Muscle layer of colon (tissue), 2 donors: ENCODE data around the gene TET1.
"Not testable (repeated sequence)": the region's sequence is repeated elsewhere in the genome, so short reads cannot be mapped to it uniquely, and the experiment has no call there.

Source experiments
- H3K27ac ChIP-seq: one replicate; pipeline ENCODE4 v1.7.0; 2013; ENCODE audit warnings: low read depth, mild to moderate bottlenecking, low read length, moderate library complexity
- H3K27me3 ChIP-seq, 2 donors: one replicate each; pipeline ENCODE4 v1.7.0; 2013; ENCODE audit warnings: low read length in 2 of 2, mild to moderate bottlenecking in 2 of 2; ENCODE audit not compliant: insufficient read depth in 2 of 2, control insufficient read depth in 1 of 2
- H3K36me3 ChIP-seq: one replicate; pipeline ENCODE4 v1.7.0; 2013; ENCODE audit warnings: mild to moderate bottlenecking, low read length; ENCODE audit not compliant: insufficient read depth
- H3K4me1 ChIP-seq: one replicate; pipeline ENCODE4 v1.7.0; 2013; ENCODE audit warnings: mild to moderate bottlenecking, low read length; ENCODE audit not compliant: insufficient read depth
- H3K4me3 ChIP-seq, 2 donors: one replicate each; pipeline ENCODE4 v1.7.0; 2013; ENCODE audit warnings: low read length in 2 of 2, low read depth in 1 of 2, mild to moderate bottlenecking in 1 of 2, moderate library complexity in 1 of 2
- H3K9ac ChIP-seq: one replicate; pipeline ENCODE4 v1.7.0; 2013; ENCODE audit warnings: low read length
- H3K9me3 ChIP-seq: one replicate; pipeline ENCODE4 v1.7.0; 2013; ENCODE audit warnings: mild to moderate bottlenecking, low read length
- donor health status: abdominal sarcoma.
- donor health status: Adenocarcinoma of cecum.

Gene TET1

DNA sequence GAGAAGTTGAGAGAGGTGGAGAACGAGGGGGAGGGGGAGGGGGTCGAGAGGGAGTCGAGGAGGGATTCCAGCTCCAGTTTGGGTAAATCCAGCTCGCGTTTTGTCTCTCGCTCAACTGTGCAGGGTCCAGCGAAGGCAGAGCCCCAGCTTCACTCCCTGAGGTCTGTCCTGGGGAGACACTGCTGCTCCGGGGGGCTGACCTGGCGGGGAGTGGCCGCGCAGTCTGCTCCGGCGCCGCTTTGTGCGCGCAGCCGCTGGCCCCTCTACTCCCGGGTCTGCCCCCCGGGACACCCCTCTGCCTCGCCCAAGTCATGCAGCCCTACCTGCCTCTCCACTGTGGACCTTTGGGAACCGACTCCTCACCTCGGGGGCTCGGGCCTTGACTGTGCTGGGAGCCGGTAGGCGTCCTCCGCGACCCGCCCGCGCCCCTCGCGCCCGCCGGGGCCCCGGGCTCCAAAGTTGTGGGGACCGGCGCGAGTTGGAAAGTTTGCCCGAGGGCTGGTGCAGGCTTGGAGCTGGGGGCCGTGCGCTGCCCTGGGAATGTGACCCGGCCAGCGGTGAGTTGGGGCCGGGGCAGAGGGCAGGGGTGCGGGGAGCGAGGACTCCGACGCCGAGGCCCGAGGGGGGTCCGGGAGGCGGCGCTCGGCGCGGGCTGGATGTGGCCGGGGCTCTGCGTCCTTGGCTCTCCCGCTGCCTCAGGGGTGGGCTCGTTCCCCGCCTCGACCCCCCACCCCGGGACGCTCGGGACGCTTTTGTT lies at the start of gene TET1:
Gene TET1 (plus strand): TSS at position 152 of the 757 bp plus-strand sequence. CDS start 12,002 bp downstream, outside the sequence.
- H3K36me3 ChIP-seq: no peaks in the 10 kb centered on the region
- no peaks in the 10 kb centered on the region for H3K9me3 ChIP-seq
- H3K4me1 ChIP-seq: peaks cover 5% of the 10 kb centered on the region
- H3K27ac ChIP-seq: peak within 1 kb of the TSS; percentile 61
- peak within 1 kb of the TSS; percentile 84 to 89 for H3K4me3 ChIP-seq
- H3K27me3 ChIP-seq: peaks cover 0 to 10% of the 10 kb centered on the region in 2 donors
- H3K9ac ChIP-seq: no peak within 1 kb of the TSS

DNA sequence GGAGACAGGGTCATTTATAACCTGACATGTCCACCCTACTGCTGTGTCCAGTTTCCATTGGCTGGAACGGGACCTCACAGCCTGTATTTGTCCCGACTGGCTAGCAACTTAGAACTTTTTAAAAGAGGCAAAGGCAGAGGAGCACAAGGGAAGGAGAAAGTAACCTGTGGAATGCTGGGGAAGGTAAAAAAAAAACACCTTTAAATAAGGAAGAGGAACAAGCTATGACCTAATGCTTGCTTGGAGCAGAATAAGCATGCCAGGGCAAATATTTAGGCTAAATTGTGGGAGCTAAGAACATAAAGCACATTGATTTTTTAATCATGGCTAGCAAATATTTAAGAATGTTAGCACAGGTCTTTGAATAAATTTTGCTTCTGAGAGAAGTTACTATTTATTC lies 43.9 kb upstream of the TET1 start:
- not testable (repeated sequence) for H3K9ac ChIP-seq, H3K4me3 ChIP-seq, H3K9me3 ChIP-seq, H3K4me1 ChIP-seq, H3K27ac ChIP-seq, H3K27me3 ChIP-seq, H3K36me3 ChIP-seq

DNA sequence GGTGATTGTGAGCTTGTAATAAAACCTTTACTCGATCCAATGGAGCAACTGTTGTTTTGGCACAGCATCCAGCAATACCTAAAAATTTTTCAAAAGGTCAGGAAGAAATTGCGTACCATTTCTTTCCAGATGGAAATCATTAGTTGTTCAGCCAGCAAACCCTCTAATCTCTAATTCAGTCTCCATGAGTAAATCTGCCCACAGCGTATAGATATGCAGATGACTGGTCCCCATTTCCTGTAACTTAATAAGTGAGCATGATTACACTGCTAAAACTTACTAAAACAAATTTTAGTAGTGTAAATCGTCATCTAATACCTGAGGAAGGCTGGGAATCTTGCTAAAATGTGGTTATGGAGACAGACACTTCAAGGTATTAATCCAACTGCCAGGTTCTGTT lies 43.4 kb upstream of the TET1 start:
- no peak overlapping the region for H3K4me3 ChIP-seq
- H3K4me1 ChIP-seq: no peaks in the 10 kb centered on the region
- no peaks in the 10 kb centered on the region for H3K9me3 ChIP-seq
- H3K27me3 ChIP-seq: no peaks in the 10 kb centered on the region
- H3K27ac ChIP-seq: no peak overlapping the region
- H3K9ac ChIP-seq: no peak overlapping the region
- peaks cover 7% of the 10 kb centered on the region for H3K36me3 ChIP-seq

DNA sequence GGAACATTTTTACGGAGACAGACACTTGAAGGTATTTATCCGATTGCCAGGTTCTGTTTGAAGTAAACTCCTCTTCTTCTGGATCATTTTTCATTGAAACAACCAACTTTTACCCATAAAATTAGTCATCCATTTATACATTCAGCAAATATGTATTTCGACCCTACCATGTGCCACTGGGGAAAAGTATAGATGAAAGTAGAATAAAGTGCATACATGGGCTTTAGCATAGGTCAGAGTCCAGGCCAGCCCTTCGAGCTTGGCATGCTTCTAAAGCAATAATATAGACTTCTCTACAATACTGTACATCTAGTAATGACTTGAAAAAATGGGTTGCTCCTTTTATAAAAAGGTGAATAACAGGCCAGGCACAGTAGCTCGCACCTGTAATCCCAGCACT lies 42.9 kb upstream of the TET1 start:
- Histone ChIP-seq H3K36me3 (peaks cover 7% of the 10 kb centered on the region), H3K4me1 (no peaks in the 10 kb centered on the region), H3K4me3 (no peak overlapping the region), H3K9ac (no peak overlapping the region), H3K9me3 (no peaks in the 10 kb centered on the region), H3K27ac (no peak overlapping the region), H3K27me3 (no peaks in the 10 kb centered on the region)

DNA sequence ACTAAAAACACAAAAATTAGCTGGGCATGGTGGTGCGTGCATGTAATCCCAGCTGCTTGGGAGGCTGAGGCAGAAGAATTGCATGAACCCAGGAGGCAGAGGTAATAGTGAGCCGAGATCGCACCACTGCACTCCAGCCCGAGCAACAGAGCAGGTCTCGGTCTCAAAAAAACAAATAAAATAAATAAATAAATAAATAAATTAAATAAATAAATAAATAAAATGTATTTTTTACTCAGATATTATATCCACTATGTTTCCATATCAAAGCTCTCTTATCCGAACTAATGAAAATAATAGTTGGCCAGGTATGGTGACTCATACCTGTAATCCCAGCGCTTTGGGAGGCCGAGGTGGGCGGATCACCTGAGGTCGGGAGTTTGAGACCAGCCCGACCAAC lies 41.5 kb upstream of the TET1 start:
- not testable (repeated sequence) for H3K27me3 ChIP-seq, H3K9ac ChIP-seq, H3K4me3 ChIP-seq, H3K27ac ChIP-seq, H3K36me3 ChIP-seq, H3K9me3 ChIP-seq, H3K4me1 ChIP-seq

DNA sequence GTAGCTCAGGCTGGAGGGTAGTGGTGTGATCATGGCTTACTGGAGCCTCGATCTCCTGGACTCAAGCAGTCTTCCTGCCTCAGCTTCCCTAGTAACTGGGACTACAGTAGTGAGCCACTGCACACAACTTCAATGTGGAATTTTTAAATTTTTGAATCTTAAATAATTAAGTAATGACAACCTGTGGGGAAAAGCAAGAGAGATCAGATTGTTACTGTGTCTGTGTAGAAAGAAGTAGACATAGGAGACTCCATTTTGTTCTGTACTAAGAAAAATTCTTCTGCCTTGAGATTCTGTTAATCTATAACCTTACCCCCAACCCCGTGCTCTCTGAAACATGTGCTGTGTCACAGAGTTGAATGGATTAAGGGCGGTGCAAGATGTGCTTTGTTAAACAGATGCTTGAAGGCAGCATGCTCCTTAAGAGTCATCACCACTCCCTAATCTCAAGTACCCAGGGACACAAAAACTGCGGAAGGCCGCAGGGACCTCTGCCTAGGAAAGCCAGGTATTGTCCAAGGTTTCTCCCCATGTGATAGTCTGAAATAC lies 34.6 kb upstream of the TET1 start:
- not testable (repeated sequence) for H3K36me3 ChIP-seq, H3K4me1 ChIP-seq, H3K27ac ChIP-seq, H3K27me3 ChIP-seq, H3K9me3 ChIP-seq, H3K4me3 ChIP-seq, H3K9ac ChIP-seq

DNA sequence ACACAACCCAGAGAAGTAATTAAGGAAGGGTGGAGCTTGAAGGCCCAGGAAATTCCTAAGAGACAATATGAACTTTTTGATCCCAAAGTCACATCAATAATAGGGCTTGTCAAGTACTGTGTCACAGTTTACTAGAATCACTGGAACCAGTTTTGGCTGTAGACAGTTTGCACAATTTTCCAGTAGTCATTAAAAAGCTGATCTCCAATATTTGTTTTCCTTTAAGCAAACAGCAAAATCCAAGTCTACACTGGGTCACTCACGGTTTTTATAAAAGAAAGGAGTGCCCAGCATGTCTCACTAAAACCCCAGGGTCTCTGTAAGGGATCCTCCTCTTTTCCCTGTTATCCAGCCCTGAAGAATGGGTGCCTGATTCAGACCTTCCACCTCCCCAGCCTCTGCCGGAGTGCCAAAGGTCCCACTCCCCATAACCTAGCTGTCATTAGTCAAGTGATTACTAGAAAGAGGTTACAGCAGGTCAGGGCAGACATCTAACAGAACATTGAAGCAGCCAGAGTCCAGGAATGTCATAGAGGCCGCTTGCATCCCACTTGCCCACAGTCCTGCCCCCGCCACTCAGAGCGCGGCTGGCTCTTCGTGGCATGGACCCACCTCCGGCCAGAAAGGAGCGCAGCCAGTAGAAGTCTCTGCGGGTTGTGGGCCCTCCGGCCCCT lies 33.4 kb upstream of the TET1 start:
- peak overlapping the region; percentile 86 for H3K27ac ChIP-seq
- H3K4me1 ChIP-seq: no peaks in the 10 kb centered on the region
- H3K27me3 ChIP-seq: no peaks in the 10 kb centered on the region
- no peaks in the 10 kb centered on the region for H3K9me3 ChIP-seq
- H3K4me3 ChIP-seq: peak overlapping the region; percentile 78 to 86
- H3K9ac ChIP-seq: peak overlapping the region; percentile 89
- H3K36me3 ChIP-seq: no peaks in the 10 kb centered on the region

DNA sequence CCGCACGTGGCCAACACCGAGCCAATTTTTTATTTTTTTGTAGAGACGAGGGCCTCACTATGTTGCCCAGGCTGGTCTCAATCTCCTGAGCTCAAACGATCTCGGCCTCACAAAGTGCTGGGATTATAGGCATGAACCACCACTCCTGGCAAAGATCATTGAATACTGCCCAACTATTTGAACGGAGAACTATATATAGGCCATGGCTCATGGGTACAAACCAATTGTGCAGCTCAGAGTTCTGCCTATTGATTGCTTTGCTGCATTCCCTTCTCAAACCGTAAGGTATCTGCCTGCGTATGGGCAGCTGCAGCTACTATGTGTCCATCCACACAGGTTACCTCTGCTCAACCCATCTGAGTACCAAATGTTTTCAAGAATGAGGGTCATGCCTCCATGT lies 23.2 kb upstream of the TET1 start:
- Histone ChIP-seq H3K27me3 (no peaks in the 10 kb centered on the region), H3K36me3 (no peaks in the 10 kb centered on the region), H3K9ac (no peak overlapping the region), H3K4me3 (no peak overlapping the region), H3K9me3 (no peaks in the 10 kb centered on the region), H3K4me1 (no peaks in the 10 kb centered on the region), H3K27ac (no peak overlapping the region)

DNA sequence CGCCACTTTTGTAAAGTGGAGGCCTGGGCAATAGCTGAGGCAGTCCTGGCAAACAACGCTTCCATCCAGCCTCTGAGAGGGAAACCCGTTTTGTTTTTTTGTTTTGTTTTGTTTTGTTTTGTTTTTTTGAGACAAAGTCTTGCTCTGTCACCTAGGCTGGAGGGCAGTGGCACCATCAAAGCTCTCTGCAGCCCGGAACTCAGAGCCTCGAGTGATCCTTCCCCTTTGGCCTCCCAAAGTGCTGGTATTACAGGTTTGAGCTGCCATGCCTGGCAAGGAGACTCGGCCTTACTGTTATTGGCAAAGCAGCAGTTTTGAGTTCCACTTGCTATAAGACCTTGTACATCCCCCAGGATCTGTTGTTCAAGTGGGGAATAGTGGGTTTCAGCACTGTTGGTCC lies 22.3 kb upstream of the TET1 start:
- Histone ChIP-seq H3K4me3 (no peak overlapping the region), H3K27me3 (no peaks in the 10 kb centered on the region), H3K27ac (no peak overlapping the region), H3K4me1 (no peaks in the 10 kb centered on the region), H3K36me3 (no peaks in the 10 kb centered on the region), H3K9ac (no peak overlapping the region), H3K9me3 (no peaks in the 10 kb centered on the region)

DNA sequence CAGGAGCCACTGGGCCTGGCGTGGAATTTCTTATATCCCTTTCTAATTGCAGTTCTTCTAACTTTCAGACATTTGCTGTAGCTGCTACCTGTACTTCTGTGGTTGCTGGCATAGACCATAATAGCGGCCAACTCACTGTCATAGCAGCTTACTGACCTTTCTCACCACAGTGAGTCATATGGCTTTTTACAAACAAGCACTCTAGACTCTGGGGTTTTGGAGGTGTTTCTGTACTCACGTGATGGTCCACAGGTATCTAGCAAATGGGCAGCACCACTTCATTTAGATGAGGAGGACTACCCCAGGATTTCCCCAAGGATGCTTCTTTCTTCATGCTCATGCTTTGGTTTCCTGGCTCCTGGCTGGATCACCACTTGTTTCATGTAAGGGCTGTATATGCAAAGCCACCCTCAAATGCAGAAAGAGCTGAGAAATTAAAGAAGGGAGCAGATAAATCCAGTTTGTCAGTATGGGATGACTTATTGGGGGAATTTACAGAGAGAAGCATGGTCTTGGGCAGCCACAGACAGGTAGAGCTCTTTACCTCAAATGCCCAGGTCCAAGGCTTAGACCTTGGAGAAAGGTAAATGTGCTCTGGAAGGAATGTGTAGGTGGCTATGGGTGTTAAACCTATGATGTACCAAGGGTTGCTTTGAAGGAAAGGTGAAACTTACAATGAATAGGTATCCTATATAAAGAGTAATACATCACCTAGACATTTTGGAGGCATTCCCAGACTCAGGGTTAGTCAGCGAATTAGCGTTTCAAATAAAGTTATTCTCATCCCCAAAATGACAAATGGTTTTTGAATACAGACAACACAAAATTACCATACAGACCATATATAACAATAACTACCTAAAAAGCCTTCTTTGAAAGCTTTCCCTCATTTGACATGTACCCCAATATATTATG lies 16.9 kb upstream of the TET1 start:
- Histone ChIP-seq H3K27ac (no peak overlapping the region), H3K36me3 (no peaks in the 10 kb centered on the region), H3K27me3 (no peaks in the 10 kb centered on the region), H3K4me3 (no peak overlapping the region), H3K4me1 (no peaks in the 10 kb centered on the region), H3K9me3 (no peaks in the 10 kb centered on the region), H3K9ac (no peak overlapping the region)

DNA sequence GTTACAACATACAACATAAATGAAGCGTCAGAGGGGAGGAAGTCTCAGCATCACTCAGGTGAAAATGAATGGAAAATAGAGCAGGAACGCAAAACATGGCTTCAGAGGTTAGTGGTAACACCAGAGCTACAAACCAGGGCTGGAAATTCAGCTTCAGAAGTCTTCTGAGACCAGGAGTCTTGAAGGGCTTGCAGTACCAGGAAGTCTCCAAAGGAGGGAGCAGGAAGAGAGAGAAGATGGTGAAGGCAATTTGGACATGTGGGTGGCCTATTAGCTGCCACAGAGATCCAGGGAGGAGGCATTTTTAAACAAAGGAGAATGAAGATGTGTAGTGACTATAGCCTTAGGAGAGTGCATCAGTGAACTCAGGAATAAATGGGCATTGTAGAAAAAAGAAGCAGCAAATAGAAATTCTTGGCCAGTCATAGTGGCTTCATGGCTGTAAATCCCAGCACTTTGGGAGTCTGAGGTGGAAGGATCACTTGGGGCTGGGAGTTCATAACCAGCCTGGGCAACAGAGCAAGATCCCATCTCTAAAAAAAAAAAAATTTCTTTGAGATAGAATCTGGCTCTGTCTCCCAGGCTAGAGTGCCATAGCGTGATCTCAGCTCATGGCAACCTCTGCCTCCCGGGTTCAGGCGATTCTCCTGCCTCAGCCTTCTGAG lies 9.3 kb upstream of the TET1 start:
- H3K9me3 ChIP-seq: no peaks in the 10 kb centered on the region
- no peaks in the 10 kb centered on the region for H3K27me3 ChIP-seq
- no peaks in the 10 kb centered on the region for H3K4me1 ChIP-seq
- no peak overlapping the region for H3K27ac ChIP-seq
- H3K36me3 ChIP-seq: no peaks in the 10 kb centered on the region
- H3K4me3 ChIP-seq: no peak overlapping the region
- no peak overlapping the region for H3K9ac ChIP-seq
